Activated naive CD8-positive, alpha-beta T cell treated with anti-CD3 and anti-CD28 coated beads, Interleukin-2, amount 50 U/mL, for 24 hours (primary cell): ENCODE results near the gene SELENOO.

Source experiments
- ATAC-seq: fragments of 150-1000 bp; cut with Tn5 transposase; one replicate; pipeline ENCODE4 v1.10.0; 2021
- DNase-seq: peaks from one replicate; pipeline ENCODE4 v3.0.0; 2021
- H3K27ac Mint-ChIP-seq: one replicate; pipeline ENCODE4 v1.8.0; 2021; ENCODE audit warnings: mild to moderate bottlenecking, mixed read lengths
- H3K27me3 Mint-ChIP-seq: one replicate; pipeline ENCODE4 v1.8.0; 2021; ENCODE audit warnings: mixed read lengths
- H3K36me3 Mint-ChIP-seq: one replicate; pipeline ENCODE4 v1.8.0; 2021; ENCODE audit warnings: low read depth, mixed read lengths
- H3K4me1 Mint-ChIP-seq: one replicate; pipeline ENCODE4 v1.8.0; 2021; ENCODE audit warnings: mixed read lengths
- H3K4me3 Mint-ChIP-seq: one replicate; pipeline ENCODE4 v1.8.0; 2021; ENCODE audit warnings: mild to moderate bottlenecking, moderate library complexity, mixed read lengths
- H3K9me3 Mint-ChIP-seq: one replicate; pipeline ENCODE4 v1.8.0; 2021; ENCODE audit warnings: mixed read lengths

The SELENOO gene

GRCh38 chr22:50242406-50242949 lies 41.7 kb downstream of the SELENOO start:
- peaks cover 33% of the 10 kb centered on the region for H3K4me1 Mint-ChIP-seq
- H3K9me3 Mint-ChIP-seq: no peaks in the 10 kb centered on the region
- ATAC-seq (no peak), DNase-seq (no peak)
- H3K4me3 Mint-ChIP-seq: peak overlapping the region; percentile 99
- H3K27ac Mint-ChIP-seq: peak overlapping the region; percentile 100
- peaks cover 9% of the 10 kb centered on the region for H3K36me3 Mint-ChIP-seq
- no peaks in the 10 kb centered on the region for H3K27me3 Mint-ChIP-seq

DNA sequence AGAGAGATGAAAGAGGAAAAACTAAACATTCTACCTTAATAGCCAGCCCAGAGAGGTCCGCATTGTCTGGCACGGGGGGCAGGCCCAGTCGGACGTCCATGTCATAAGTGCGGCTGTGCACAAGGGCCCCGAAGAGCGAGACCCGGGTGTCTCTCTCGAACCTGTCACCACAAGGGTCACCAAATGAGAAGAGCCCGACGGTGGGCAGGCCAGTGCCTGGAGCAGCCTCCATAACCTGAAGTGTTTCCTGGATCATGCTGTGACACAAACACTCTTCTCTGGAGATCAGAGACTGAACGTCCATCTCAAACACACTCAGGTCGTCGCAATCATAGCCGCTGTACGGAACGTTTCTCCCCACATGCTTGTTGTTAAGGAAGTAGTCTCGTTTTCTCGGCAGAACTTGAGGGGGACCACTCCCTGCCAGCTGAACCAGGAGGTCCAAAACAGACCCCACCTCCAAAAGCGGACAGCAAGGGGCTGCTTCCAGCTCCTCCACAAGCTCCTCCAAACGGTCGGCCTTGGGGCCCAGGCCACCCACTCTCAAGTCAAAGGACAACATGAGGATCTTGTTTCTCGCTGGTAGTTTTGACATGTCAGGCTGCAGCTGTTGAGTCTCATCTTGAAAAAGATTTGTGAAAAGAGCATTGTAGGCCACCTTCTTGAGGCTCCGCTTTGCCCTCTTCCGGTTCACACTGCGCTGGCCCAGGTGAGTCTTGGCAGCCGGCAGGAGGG lies 43.0 kb downstream of the SELENOO start:
- peaks cover 6% of the 10 kb centered on the region for H3K36me3 Mint-ChIP-seq
- ATAC-seq: no peak
- DNase-seq: no peak

DNA sequence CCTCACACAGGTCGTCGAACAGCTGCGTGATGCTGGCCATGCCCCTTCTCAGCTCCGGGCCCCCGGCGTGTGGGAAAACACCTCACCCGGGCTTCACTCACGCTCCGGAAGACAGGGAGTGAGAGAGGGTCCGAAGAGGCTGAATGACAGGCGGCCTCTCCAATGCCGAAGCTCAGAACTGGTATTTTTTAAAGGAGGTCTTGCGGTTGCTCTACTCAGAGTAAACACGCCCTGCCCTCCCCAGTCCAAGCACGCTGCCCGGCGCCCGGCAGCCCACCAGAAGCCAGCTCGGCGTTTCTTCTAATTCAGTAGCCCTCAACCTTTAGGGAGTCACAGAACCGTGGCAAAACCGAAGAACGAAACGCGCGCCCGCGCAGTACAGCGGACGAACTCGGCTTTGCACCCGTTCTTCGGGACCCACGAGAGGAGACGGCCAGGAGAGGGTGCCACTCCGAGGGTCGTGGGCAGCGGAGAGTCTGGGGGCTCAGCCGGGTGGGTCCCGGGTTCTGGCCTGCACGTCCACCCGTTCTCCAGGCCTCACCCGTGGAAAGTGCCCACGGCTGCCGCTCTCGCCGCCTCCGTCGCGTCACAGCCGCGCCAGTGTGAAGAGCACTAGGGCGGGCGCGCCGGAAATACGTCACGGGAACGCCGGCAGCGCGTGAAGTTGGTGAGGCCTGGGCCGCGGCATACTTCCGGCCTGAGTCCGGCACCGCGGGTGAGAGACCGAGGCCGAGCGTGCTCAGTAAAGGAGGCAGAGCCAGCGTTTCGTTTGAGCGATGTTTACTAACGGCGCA lies 43.8 kb downstream of the SELENOO start, which contains the start of gene TUBGCP6:
TSS of gene TUBGCP6 (minus strand) at position 604 of the 794 bp plus-strand sequence. CDS start at position 40, 564 bp downstream.
- ATAC-seq (peak; percentile 90), DNase-seq (peak; percentile 96)
- Mint-ChIP-seq H3K27ac (peak within 1 kb of the TSS; percentile 100), H3K4me3 (peak within 1 kb of the TSS; percentile 99), H3K36me3 (peaks cover 6% of the 10 kb centered on the region), H3K27me3 (no peaks in the 10 kb centered on the region), H3K9me3 (no peaks in the 10 kb centered on the region), H3K4me1 (peaks cover 35% of the 10 kb centered on the region)

More for the DNA sequence above, 43.0 kb downstream of the SELENOO start:
- H3K27me3 Mint-ChIP-seq: no peaks in the 10 kb centered on the region
- peak overlapping the region; percentile 100 for H3K27ac Mint-ChIP-seq
- H3K4me3 Mint-ChIP-seq: peak overlapping the region; percentile 99
- no peaks in the 10 kb centered on the region for H3K9me3 Mint-ChIP-seq
- peaks cover 33% of the 10 kb centered on the region for H3K4me1 Mint-ChIP-seq

DNA sequence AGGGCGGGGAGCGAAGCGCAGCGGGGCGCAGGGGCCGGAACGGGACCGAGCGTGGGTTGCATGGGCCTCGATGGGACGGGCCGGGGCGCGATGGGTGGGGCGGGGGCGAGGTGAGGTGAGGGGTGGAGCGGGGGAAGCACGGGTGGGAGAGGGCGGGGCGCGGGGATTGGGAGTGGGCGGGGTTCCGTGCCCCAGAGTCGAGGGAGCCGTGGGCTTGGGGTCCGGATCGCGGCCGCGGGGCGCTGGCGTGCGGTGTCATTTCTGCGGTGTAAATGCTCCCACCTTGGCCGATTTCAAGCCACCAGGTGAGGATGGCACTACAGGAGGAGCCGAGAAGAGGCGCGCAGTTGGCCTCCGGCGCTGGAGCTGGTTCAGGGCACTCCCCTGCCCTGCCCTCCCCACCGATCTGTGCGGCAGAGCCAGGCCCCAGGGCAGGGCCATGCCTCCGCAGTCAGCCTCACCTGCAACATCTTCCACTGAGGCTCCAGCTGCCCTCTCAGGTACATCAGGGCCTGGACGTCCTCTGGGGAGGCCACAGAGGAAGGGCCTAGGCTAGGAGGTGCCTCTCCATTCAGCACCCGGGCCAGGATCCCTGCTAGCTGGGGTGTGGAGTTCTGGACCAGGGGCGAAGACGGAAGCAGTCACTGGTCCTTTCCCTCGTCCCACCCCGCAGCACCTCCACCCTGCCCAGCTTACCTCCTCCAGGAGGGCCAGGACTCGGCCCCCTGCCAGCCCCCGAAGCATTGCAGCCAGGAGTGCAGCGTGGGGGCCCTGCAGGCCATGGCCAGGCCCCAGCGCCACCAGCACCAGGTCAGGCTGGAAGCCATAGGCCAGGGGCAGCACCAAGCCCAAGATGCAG lies 44.6 kb downstream of the SELENOO start:
- Mint-ChIP-seq H3K4me3 (peak overlapping the region; percentile 99), H3K9me3 (no peaks in the 10 kb centered on the region), H3K27me3 (no peaks in the 10 kb centered on the region), H3K4me1 (peaks cover 39% of the 10 kb centered on the region), H3K27ac (peak overlapping the region; percentile 100), H3K36me3 (peaks cover 3% of the 10 kb centered on the region)
- ATAC-seq (no peak), DNase-seq (no peak)

GRCh38 chr22:50246242-50247175 lies 45.7 kb downstream of the SELENOO start:
- peak overlapping the region; percentile 99 for H3K4me3 Mint-ChIP-seq
- peaks cover 35% of the 10 kb centered on the region for H3K4me1 Mint-ChIP-seq
- no peaks in the 10 kb centered on the region for H3K27me3 Mint-ChIP-seq
- no peaks in the 10 kb centered on the region for H3K9me3 Mint-ChIP-seq
- DNase-seq (no peak), ATAC-seq (no peak)
- no peak overlapping the region for H3K27ac Mint-ChIP-seq
- H3K36me3 Mint-ChIP-seq: peaks cover 3% of the 10 kb centered on the region

DNA sequence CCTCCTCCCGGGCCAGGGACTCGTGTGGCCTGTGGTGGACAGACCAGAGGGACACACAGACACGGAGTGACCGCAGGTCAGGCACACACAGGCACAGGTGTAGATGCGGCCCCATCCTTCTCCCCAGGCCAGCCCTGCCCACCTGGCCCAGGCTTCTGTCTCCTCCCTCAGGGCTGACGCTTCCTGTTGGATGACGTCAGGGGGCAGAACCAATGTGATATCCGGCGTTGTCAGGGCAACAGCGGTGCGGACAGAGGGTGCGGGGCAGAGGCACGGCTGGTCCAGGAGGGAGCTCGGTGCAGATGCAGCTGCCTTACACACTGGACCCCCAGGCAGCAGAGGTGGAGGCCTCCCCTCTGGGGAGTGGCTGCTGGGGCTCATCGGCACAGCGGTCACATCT lies 46.9 kb downstream of the SELENOO start:
- Mint-ChIP-seq H3K9me3 (no peaks in the 10 kb centered on the region), H3K27me3 (no peaks in the 10 kb centered on the region), H3K27ac (no peak overlapping the region), H3K4me3 (no peak overlapping the region), H3K36me3 (peaks cover 3% of the 10 kb centered on the region), H3K4me1 (peaks cover 23% of the 10 kb centered on the region)
- no peak for ATAC-seq
- DNase-seq: no peak

GRCh38 chr22:50248196-50249081 lies 47.6 kb downstream of the SELENOO start:
- DNase-seq (no peak), ATAC-seq (no peak)
- peaks cover 3% of the 10 kb centered on the region for H3K36me3 Mint-ChIP-seq
- H3K27ac Mint-ChIP-seq: no peak overlapping the region
- H3K4me3 Mint-ChIP-seq: no peak overlapping the region
- no peaks in the 10 kb centered on the region for H3K27me3 Mint-ChIP-seq
- H3K4me1 Mint-ChIP-seq: peaks cover 20% of the 10 kb centered on the region
- H3K9me3 Mint-ChIP-seq: no peaks in the 10 kb centered on the region

- Mint-ChIP-seq H3K9me3 (no peaks in the 10 kb centered on the region), H3K4me3 (peak overlapping the region; percentile 82), H3K27ac (no peak overlapping the region), H3K27me3 (no peaks in the 10 kb centered on the region), H3K4me1 (peaks cover 17% of the 10 kb centered on the region), H3K36me3 (peaks cover 3% of the 10 kb centered on the region)
- DNase-seq (no peak), ATAC-seq (no peak)
Measured at GRCh38 chr22:50249341-50250248, 48.8 kb downstream of the SELENOO start.

DNA sequence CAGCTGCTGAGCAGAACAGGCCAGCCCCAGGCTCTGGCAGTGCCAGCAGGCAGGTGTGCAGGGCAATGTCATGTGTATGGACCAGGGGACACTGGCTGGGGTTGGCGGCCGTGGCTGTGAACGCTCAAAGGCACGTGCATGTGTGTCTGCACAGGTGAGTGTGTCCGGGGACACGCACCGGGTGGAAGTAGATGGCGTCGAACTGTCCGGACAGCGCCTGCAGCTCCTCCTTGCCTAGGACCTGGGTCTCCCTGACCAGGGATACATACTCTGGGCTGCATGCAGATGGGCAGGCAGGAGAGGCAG lies 49.4 kb downstream of the SELENOO start:
- peaks cover 14% of the 10 kb centered on the region for H3K4me1 Mint-ChIP-seq
- H3K9me3 Mint-ChIP-seq: no peaks in the 10 kb centered on the region
- H3K36me3 Mint-ChIP-seq: no peaks in the 10 kb centered on the region
- no peak for DNase-seq
- no peak for ATAC-seq
- no peaks in the 10 kb centered on the region for H3K27me3 Mint-ChIP-seq
- H3K27ac Mint-ChIP-seq: no peak overlapping the region
- H3K4me3 Mint-ChIP-seq: peak overlapping the region; percentile 82

DNA sequence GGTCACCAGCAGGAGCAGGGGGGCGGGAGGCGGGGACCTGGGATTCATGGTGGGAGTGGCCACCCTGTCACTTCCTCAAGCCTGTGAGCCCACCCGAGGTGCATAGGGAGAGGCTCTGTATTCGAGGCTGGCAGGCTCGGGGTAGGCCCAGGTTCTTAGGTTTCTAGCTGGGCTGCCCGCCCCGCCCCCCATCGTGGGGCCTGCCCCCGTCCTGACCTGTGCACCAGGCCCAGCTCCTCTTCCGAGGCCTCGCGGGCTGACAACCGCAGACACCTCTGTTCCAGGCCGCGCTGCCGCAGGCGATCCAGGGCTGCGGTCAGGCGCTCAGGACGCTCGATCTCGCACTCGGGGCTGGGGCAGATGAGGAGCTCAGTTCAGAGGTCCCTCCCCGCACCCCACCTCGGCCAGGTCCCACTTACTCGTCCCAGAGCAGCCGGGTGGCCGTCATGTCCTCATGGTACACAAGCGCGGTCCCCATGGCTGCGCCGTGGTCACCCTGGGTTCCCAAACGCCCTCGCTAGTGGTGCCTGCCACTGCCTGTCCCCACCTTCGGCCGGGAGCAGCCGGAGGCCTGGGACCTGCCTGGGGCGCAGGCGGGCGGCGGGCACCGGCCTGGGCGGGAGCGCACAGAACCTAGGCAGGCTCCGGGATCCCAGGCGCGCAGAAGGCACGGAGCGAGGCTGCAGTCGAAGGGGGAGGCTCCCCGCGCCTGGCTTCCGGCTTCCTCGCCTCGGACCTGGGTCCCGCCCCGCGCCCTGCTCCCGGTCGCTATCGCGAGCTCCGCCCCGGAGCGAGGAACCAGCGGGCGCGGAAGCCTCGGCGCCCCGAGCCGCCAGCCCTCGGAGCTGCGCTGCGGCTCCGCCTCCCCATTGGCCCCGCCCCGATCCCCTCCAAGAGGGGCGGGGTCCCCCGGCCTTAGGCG lies 50.0 kb downstream of the SELENOO start, which contains the start of gene HDAC10:
TSS of gene HDAC10 (minus strand) at position 711 of the 922 bp plus-strand sequence. CDS start at position 478, 233 bp downstream.
- peak; percentile 88 for DNase-seq
- Mint-ChIP-seq H3K36me3 (no peaks in the 10 kb centered on the region), H3K4me1 (peaks cover 14% of the 10 kb centered on the region), H3K4me3 (peak within 1 kb of the TSS; percentile 82), H3K9me3 (no peaks in the 10 kb centered on the region), H3K27me3 (no peaks in the 10 kb centered on the region), H3K27ac (no peak within 1 kb of the TSS)
- ATAC-seq: peak; percentile 79

DNA sequence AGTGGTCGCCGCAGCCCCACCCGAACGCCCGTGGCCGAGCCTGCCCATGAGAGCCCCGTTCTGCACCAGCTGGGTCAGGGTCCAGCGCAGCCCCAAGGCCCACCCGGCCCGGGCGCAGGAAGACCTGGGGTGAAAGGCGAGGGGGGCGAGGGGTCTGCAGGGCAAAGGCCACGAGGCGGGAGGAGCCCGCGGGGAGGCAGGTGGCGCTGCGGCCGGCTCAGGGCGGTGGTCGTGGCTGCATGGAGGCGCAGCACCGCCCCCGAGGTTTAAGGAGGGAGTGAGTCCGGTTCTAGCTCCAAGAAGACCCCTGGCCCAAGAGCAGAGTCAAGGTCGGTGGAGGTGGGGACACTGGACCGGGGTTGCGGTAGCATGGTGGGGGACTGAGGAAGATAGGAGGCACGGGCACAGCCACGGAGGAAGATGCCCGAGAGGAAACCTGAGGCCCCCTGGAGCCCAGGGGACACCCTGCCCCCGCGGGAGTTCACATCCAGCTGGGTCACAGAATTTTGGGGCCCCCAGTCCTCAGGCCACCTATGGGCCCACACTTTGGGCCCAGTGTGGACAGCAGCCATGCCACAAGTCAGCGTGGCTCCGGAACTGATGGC lies 50.8 kb downstream of the SELENOO start:
- DNase-seq (no peak), ATAC-seq (no peak)
- H3K4me1 Mint-ChIP-seq: peaks cover 14% of the 10 kb centered on the region
- H3K27ac Mint-ChIP-seq: no peak overlapping the region
- no peaks in the 10 kb centered on the region for H3K9me3 Mint-ChIP-seq
- no peaks in the 10 kb centered on the region for H3K27me3 Mint-ChIP-seq
- no peaks in the 10 kb centered on the region for H3K36me3 Mint-ChIP-seq
- peak overlapping the region; percentile 17 for H3K4me3 Mint-ChIP-seq
